Neural crest cell (in vitro differentiated cells): Measurements from ENCODE around the gene MYCN. TPM values are rescaled to one million over a fixed set of nuclear protein-coding genes. Genes with fewer than 3 reads are reported as not detected.

Experiments used
- DNase-seq: peaks from one replicate; pipeline ENCODE4 v3.0.0; 2021; ENCODE audit warnings: low read depth, mixed read lengths, low spot score
- H3K27ac Mint-ChIP-seq: one replicate; pipeline ENCODE4 v1.8.0; 2021; ENCODE audit warnings: mild to moderate bottlenecking, mixed read lengths; ENCODE audit not compliant: unreplicated experiment
- H3K27me3 Mint-ChIP-seq: 2 replicates; pipeline ENCODE4 v1.8.0; 2021; ENCODE audit warnings: low read depth, mild to moderate bottlenecking, mixed read lengths
- H3K36me3 Mint-ChIP-seq: 2 replicates; pipeline ENCODE4 v1.8.0; 2021; ENCODE audit warnings: low read depth, mild to moderate bottlenecking, mixed read lengths
- H3K4me1 Mint-ChIP-seq: 2 replicates; pipeline ENCODE4 v1.8.0; 2021; ENCODE audit warnings: mixed read lengths
- H3K4me3 Mint-ChIP-seq: one replicate; pipeline ENCODE4 v1.8.0; 2021; ENCODE audit warnings: mild to moderate bottlenecking, mixed read lengths
- H3K9me3 Mint-ChIP-seq: 2 replicates; pipeline ENCODE4 v1.8.0; 2021; ENCODE audit warnings: mixed read lengths
- CTCF ChIP-seq: fragments of 200-600 bp; sonication (generic); conservative IDR thresholded peaks from 2 replicates; pipeline ENCODE4 v1.5.0; 2021; ENCODE audit warnings: antibody characterized with exemption, mild to moderate bottlenecking
- total RNA-seq: library from RNA; stranded (reverse); gene quantifications from 2 replicates; pipeline ENCODE4 v1.2.1, GENCODE V29; 2021

The MYCN gene
- total RNA-seq, 1 donor from 2014 or later = 144 TPM

GRCh38 chr2:15905986-15906491 is 34.3 kb upstream of the MYCN start:
- no peaks in the 10 kb centered on the region for H3K27me3 Mint-ChIP-seq
- no peaks in the 10 kb centered on the region for H3K4me1 Mint-ChIP-seq
- H3K36me3 Mint-ChIP-seq = peaks cover 3% of the 10 kb centered on the region
- H3K9me3 Mint-ChIP-seq = peaks cover 6% of the 10 kb centered on the region
- DNase-seq = no peak
- TF ChIP-seq CTCF = no peak
- no peak overlapping the region for H3K4me3 Mint-ChIP-seq
- H3K27ac Mint-ChIP-seq = no peak overlapping the region

GRCh38 chr2:15906778-15907177 is 33.6 kb upstream of the MYCN start:
- Mint-ChIP-seq H3K9me3 (peaks cover 3% of the 10 kb centered on the region), H3K36me3 (no peaks in the 10 kb centered on the region)
- TF ChIP-seq CTCF = no peak

GRCh38 chr2:15907461-15908324 is 32.7 kb upstream of the MYCN start:
- TF ChIP-seq CTCF = no peak
- no peaks in the 10 kb centered on the region for H3K36me3 Mint-ChIP-seq
- H3K9me3 Mint-ChIP-seq = peaks cover 3% of the 10 kb centered on the region
- no peaks in the 10 kb centered on the region for H3K27me3 Mint-ChIP-seq
- no peak overlapping the region for H3K4me3 Mint-ChIP-seq
- H3K4me1 Mint-ChIP-seq = peaks cover 13% of the 10 kb centered on the region
- no peak overlapping the region for H3K27ac Mint-ChIP-seq
- no peak for DNase-seq

More at GRCh38 chr2:15906778-15907177, 33.6 kb upstream of the MYCN start:
- no peak for DNase-seq
- H3K27me3 Mint-ChIP-seq = no peaks in the 10 kb centered on the region
- H3K4me3 Mint-ChIP-seq = no peak overlapping the region
- H3K4me1 Mint-ChIP-seq = peaks cover 5% of the 10 kb centered on the region
- no peak overlapping the region for H3K27ac Mint-ChIP-seq

GRCh38 chr2:15908371-15908770 is 32.0 kb upstream of the MYCN start:
- H3K4me1 Mint-ChIP-seq = peaks cover 13% of the 10 kb centered on the region
- peaks cover 3% of the 10 kb centered on the region for H3K9me3 Mint-ChIP-seq
- no peaks in the 10 kb centered on the region for H3K27me3 Mint-ChIP-seq
- H3K27ac Mint-ChIP-seq = no peak overlapping the region
- H3K36me3 Mint-ChIP-seq = no peaks in the 10 kb centered on the region
- H3K4me3 Mint-ChIP-seq = no peak overlapping the region
- no peak for TF ChIP-seq CTCF
- DNase-seq = no peak

GRCh38 chr2:15909157-15909556 is 31.2 kb upstream of the MYCN start:
- H3K36me3 Mint-ChIP-seq = no peaks in the 10 kb centered on the region
- H3K27ac Mint-ChIP-seq = no peak overlapping the region
- no peak for DNase-seq
- H3K9me3 Mint-ChIP-seq = peaks cover 3% of the 10 kb centered on the region
- no peaks in the 10 kb centered on the region for H3K27me3 Mint-ChIP-seq
- TF ChIP-seq CTCF = no peak
- peaks cover 13% of the 10 kb centered on the region for H3K4me1 Mint-ChIP-seq
- H3K4me3 Mint-ChIP-seq = no peak overlapping the region
